ENCODE measurements around the gene KRT27.
"Not testable (repeated sequence)": the region's sequence is repeated elsewhere in the genome, so short reads cannot be mapped to it uniquely, and the experiment has no call there.

The KRT27 gene

GRCh38 chr17:40753804-40754203 lies 28.5 kb downstream of the KRT27 start:
- H3K36me3 ChIP-seq: no peaks in the 10 kb centered on the region
- H3K27me3 ChIP-seq: peaks cover 73% of the 10 kb centered on the region

GRCh38 chr17:40751065-40751464 lies 31.3 kb downstream of the KRT27 start:
- H3K9me3 ChIP-seq: no peaks in the 10 kb centered on the region
- no peak for TF ChIP-seq CTCF (IDR thresholded peaks at IDR 0.05)
- H3K27ac ChIP-seq: no peak overlapping the region
- no peaks in the 10 kb centered on the region for H3K4me1 ChIP-seq (ENCODE audit: control insufficient read depth in 1 of 2, insufficient read depth in 1 of 2, low read depth in 1 of 2, low read length in 1 of 2)
- peaks cover 92% of the 10 kb centered on the region for H3K27me3 ChIP-seq
- H3K36me3 ChIP-seq: no peaks in the 10 kb centered on the region
- H3K4me3 ChIP-seq (ENCODE audit: low read depth in 1 of 2, low read length in 1 of 2): no peak overlapping the region

More at GRCh38 chr17:40753804-40754203, 28.5 kb downstream of the KRT27 start:
- no peak overlapping the region for H3K27ac ChIP-seq
- TF ChIP-seq CTCF (IDR thresholded peaks at IDR 0.05): no peak
- no peak overlapping the region for H3K4me3 ChIP-seq (ENCODE audit: low read depth in 1 of 2, low read length in 1 of 2)
- H3K9me3 ChIP-seq: no peaks in the 10 kb centered on the region
- H3K4me1 ChIP-seq (ENCODE audit: control insufficient read depth in 1 of 2, insufficient read depth in 1 of 2, low read depth in 1 of 2, low read length in 1 of 2): no peaks in the 10 kb centered on the region

- H3K27ac ChIP-seq: no peak overlapping the region
- no peak overlapping the region for H3K4me3 ChIP-seq (ENCODE audit: low read depth in 1 of 2, low read length in 1 of 2)
- no peaks in the 10 kb centered on the region for H3K9me3 ChIP-seq
- H3K4me1 ChIP-seq (ENCODE audit: control insufficient read depth in 1 of 2, insufficient read depth in 1 of 2, low read depth in 1 of 2, low read length in 1 of 2): no peaks in the 10 kb centered on the region
- peaks cover 92% of the 10 kb centered on the region for H3K27me3 ChIP-seq
- TF ChIP-seq CTCF (IDR thresholded peaks at IDR 0.05): no peak
- H3K36me3 ChIP-seq: no peaks in the 10 kb centered on the region
Observed at GRCh38 chr17:40750391-40750790, 32.0 kb downstream of the KRT27 start.

- H3K9me3 ChIP-seq; H3K4me1 ChIP-seq (ENCODE audit: control insufficient read depth in 1 of 2, insufficient read depth in 1 of 2, low read depth in 1 of 2, low read length in 1 of 2); H3K27ac ChIP-seq; H3K36me3 ChIP-seq; H3K4me3 ChIP-seq (ENCODE audit: low read depth in 1 of 2, low read length in 1 of 2): not testable (repeated sequence)
- H3K27me3 ChIP-seq: peaks cover 89% of the 10 kb centered on the region
Observed at GRCh38 chr17:40748666-40749065, 33.7 kb downstream of the KRT27 start.

- no peak for TF ChIP-seq CTCF (IDR thresholded peaks at IDR 0.05)
Observed at GRCh38 chr17:40738553-40738952, 43.8 kb downstream of the KRT27 start.

GRCh38 chr17:40735016-40735415 lies 47.3 kb downstream of the KRT27 start:
- no peaks in the 10 kb centered on the region for H3K4me1 ChIP-seq (ENCODE audit: control insufficient read depth in 1 of 2, insufficient read depth in 1 of 2, low read depth in 1 of 2, low read length in 1 of 2)
- H3K27me3 ChIP-seq: peaks cover 88% of the 10 kb centered on the region
- no peak overlapping the region for H3K27ac ChIP-seq
- no peak for TF ChIP-seq CTCF (IDR thresholded peaks at IDR 0.05)
- no peak overlapping the region for H3K4me3 ChIP-seq (ENCODE audit: low read depth in 1 of 2, low read length in 1 of 2)
- H3K36me3 ChIP-seq: no peaks in the 10 kb centered on the region
- H3K9me3 ChIP-seq: no peaks in the 10 kb centered on the region

More at GRCh38 chr17:40738553-40738952, 43.8 kb downstream of the KRT27 start:
- H3K4me3 ChIP-seq (ENCODE audit: low read depth in 1 of 2, low read length in 1 of 2): no peak overlapping the region
- H3K4me1 ChIP-seq (ENCODE audit: control insufficient read depth in 1 of 2, insufficient read depth in 1 of 2, low read depth in 1 of 2, low read length in 1 of 2): no peaks in the 10 kb centered on the region
- no peak overlapping the region for H3K27ac ChIP-seq
- H3K9me3 ChIP-seq: no peaks in the 10 kb centered on the region
- peaks cover 77% of the 10 kb centered on the region for H3K27me3 ChIP-seq
- H3K36me3 ChIP-seq: no peaks in the 10 kb centered on the region

Measured in neutrophil (primary cell).